HepG2 (cell line): ENCODE results near the gene GCLM. TPM values are rescaled to one million over a fixed set of nuclear protein-coding genes. Genes with fewer than 3 reads are reported as not detected.

Experiments
- CCAR2 ChIP-seq: fragments of 200-400 bp; formaldehyde crosslinking; optimal IDR thresholded peaks from 2 replicates; pipeline ENCODE3; 2018; ENCODE audit warnings: low read depth, mild to moderate bottlenecking, low read length, moderate library complexity
- FIP1L1 ChIP-seq: fragments of 200-400 bp; formaldehyde crosslinking; IDR thresholded peaks from 2 replicates; pipeline ENCODE4 v1.6.1; 2018; ENCODE audit warnings: low read depth, mild to moderate bottlenecking, low read length, moderate library complexity, borderline replicate concordance; ENCODE audit not compliant: insufficient read depth
- HMG20A ChIP-seq: IDR thresholded peaks from 2 replicates; pipeline ENCODE4 v1.6.1; 2016; ENCODE audit warnings: borderline replicate concordance
- IRX3 ChIP-seq: sonication (generic); formaldehyde crosslinking; IDR thresholded peaks from 2 replicates; pipeline ENCODE4 v1.8.1; 2023; ENCODE audit warnings: mild to moderate bottlenecking, low read depth, missing genetic modification reagents, borderline replicate concordance
- KLF9 ChIP-seq: IDR thresholded peaks from 2 replicates; pipeline ENCODE4 v1.6.1; 2016; ENCODE audit warnings: low read depth
- MIER3 ChIP-seq: IDR thresholded peaks from 2 replicates; pipeline ENCODE4 v1.6.1; 2016; ENCODE audit warnings: missing compliant biosample characterization, borderline replicate concordance
- NCOA2 ChIP-seq: sonication (generic); formaldehyde crosslinking; IDR thresholded peaks from 2 replicates; pipeline ENCODE4 v1.8.0; 2022; ENCODE audit warnings: inconsistent platforms
- RBM39 ChIP-seq: fragments of 200-400 bp; formaldehyde crosslinking; IDR thresholded peaks from one replicate; pipeline ENCODE4 v1.6.1; 2018; ENCODE audit warnings: antibody characterized with exemption, mild to moderate bottlenecking, low read depth, low read length; ENCODE audit not compliant: poor library complexity, severe bottlenecking
- SUZ12 ChIP-seq: fragments of 150-350 bp; IDR thresholded peaks from 2 replicates; pipeline ENCODE4 v1.6.1; 2014; ENCODE audit warnings: low read depth, low read length
- TCF12 ChIP-seq, 2 experiments: fragments of 450-650 bp in 1 of 2; sonication (generic) in 1 of 2; formaldehyde crosslinking in 1 of 2; IDR thresholded peaks; 2 replicates each; pipeline versions ENCODE4 v1.6.1 to v1.8.0; 2017 to 2022; ENCODE audit warnings: antibody characterized with exemption in 1 of 2, mild to moderate bottlenecking in 1 of 2, missing genetic modification reagents in 1 of 2, moderate library complexity in 1 of 2
- TFAP4 ChIP-seq: sonication (generic); IDR thresholded peaks from 2 replicates; pipeline ENCODE4 v1.6.1; 2016; ENCODE audit warnings: low read depth, borderline replicate concordance
- THRA ChIP-seq: sonication (generic); formaldehyde crosslinking; IDR thresholded peaks from 2 replicates; pipeline ENCODE4 v1.4.0; 2020; ENCODE audit warnings: missing genetic modification reagents, borderline replicate concordance
- TMF1 ChIP-seq: sonication (generic); formaldehyde crosslinking; IDR thresholded peaks from 2 replicates; pipeline ENCODE4 v1.8.1; 2022; ENCODE audit warnings: low read depth, missing genetic modification reagents
- XBP1 ChIP-seq: sonication (generic); formaldehyde crosslinking; IDR thresholded peaks from 2 replicates; pipeline ENCODE4 v1.5.0; 2020; ENCODE audit warnings: missing genetic modification reagents
- ZBTB1 ChIP-seq: sonication (generic); formaldehyde crosslinking; IDR thresholded peaks from 2 replicates; pipeline ENCODE4 v1.4.0; 2020; ENCODE audit warnings: missing genetic modification reagents, borderline replicate concordance
- ZC3H4 ChIP-seq: sonication (generic); formaldehyde crosslinking; IDR thresholded peaks from 2 replicates; pipeline ENCODE4 v1.4.0; 2020; ENCODE audit warnings: missing genetic modification reagents, borderline replicate concordance
- ZFP1 ChIP-seq: IDR thresholded peaks from 2 replicates; pipeline ENCODE4 v1.6.1; 2016
- ZFP91 ChIP-seq: sonication (generic); formaldehyde crosslinking; IDR thresholded peaks from 2 replicates; pipeline ENCODE4 v1.9.0; 2022; ENCODE audit warnings: missing genetic modification reagents, mild to moderate bottlenecking, borderline replicate concordance
- ZNF225 ChIP-seq: sonication (generic); formaldehyde crosslinking; IDR thresholded peaks from 2 replicates; pipeline ENCODE4 v1.4.0; 2020; ENCODE audit warnings: mild to moderate bottlenecking, missing genetic modification reagents
- ZNF513 ChIP-seq: sonication (generic); formaldehyde crosslinking; conservative IDR thresholded peaks from 2 replicates; pipeline ENCODE4 v1.5.0; 2020; ENCODE audit warnings: missing genetic modification reagents
- ZNF557 ChIP-seq: sonication (generic); formaldehyde crosslinking; IDR thresholded peaks from 2 replicates; pipeline ENCODE4 v1.4.0; 2020; ENCODE audit warnings: missing genetic modification reagents
- ZNF619 ChIP-seq: sonication (generic); formaldehyde crosslinking; IDR thresholded peaks from 2 replicates; pipeline ENCODE4 v1.4.0; 2020; ENCODE audit warnings: mild to moderate bottlenecking, missing genetic modification reagents
- ZNF703 ChIP-seq: sonication (generic); formaldehyde crosslinking; IDR thresholded peaks from 2 replicates; pipeline ENCODE4 v1.5.1; 2020; ENCODE audit warnings: missing genetic modification reagents, mild to moderate bottlenecking, moderate library complexity, borderline replicate concordance
- ZNF737 ChIP-seq: sonication (generic); formaldehyde crosslinking; IDR thresholded peaks from 2 replicates; pipeline ENCODE4 v1.5.0; 2020; ENCODE audit warnings: missing genetic modification reagents, mild to moderate bottlenecking, borderline replicate concordance
- ZNF772 ChIP-seq: sonication (generic); formaldehyde crosslinking; IDR thresholded peaks from 2 replicates; pipeline ENCODE4 v1.5.0; 2020; ENCODE audit warnings: mild to moderate bottlenecking, missing genetic modification reagents
- polyA plus RNA-seq, 8 experiments: library from polyadenylated mRNA; depleted of rRNA in 3 of 8; stranded (reverse) in 7 of 8; unstranded in 1 of 8; fragments of >200 nt; fragmentation: Illumina TruSeq in 4 of 8; extraction: Trizol in 4 of 8; gene quantifications; 2 replicates each; pipeline versions ENCODE4 v1.2.1 to v1.2.3, GENCODE V29; 2011 to 2016; ENCODE audit warnings: low read depth in 4 of 8, missing spikeins in 1 of 8, mixed read lengths in 1 of 8; ENCODE audit not compliant: insufficient read depth in 1 of 8
- total RNA-seq, 5 experiments: library from RNA; depleted of rRNA; stranded (reverse); fragments of >200 nt; fragmentation: Illumina TruSeq; extraction: Trizol; gene quantifications; 2 replicates each; pipeline ENCODE4 v1.2.3, GENCODE V29; 2016; ENCODE audit warnings: low read depth in 1 of 5

The GCLM gene
- total and polyA plus RNA-seq, 2 of the 13 experiments (the other 11 are each of a cell fraction or from before 2014, with no cell fraction given): 8.7 to 29.9 TPM

GRCh38 chr1:93878889-93879586 lies 30.2 kb downstream of the GCLM start, which contains the start of gene DNTTIP2 (continued):
- TF ChIP-seq ZFP1: peak; percentile 72; the same call in 1 of the 2 replicates
- peak; percentile 86 for TF ChIP-seq TMF1
- TF ChIP-seq TCF12 (IDR thresholded peaks at IDR 0.05): no peak
- TF ChIP-seq TCF12 (CRISPR knock-in tag; IDR thresholded peaks at IDR 0.05): no peak
- 0 out of 2 replicates have a peak, but pooled peaks have one; percentile 52 for TF ChIP-seq ZNF619 (CRISPR knock-in tag)
- TF ChIP-seq ZNF737: no peak
- TF ChIP-seq ZNF557 (CRISPR knock-in tag): no peak
- TF ChIP-seq ZNF703 (CRISPR knock-in tag): no peak
- TF ChIP-seq KLF9 (CRISPR knock-in tag): no peak
- TF ChIP-seq FIP1L1: no peak
- TF ChIP-seq HMG20A (CRISPR knock-in tag): no peak; the same call in 1 of the 2 replicates
- peak; percentile 66 for TF ChIP-seq RBM39
- no peak for TF ChIP-seq SUZ12
- peak; percentile 81; the same call in 1 of the 2 replicates for TF ChIP-seq ZNF772 (CRISPR knock-in tag)
- no peak for TF ChIP-seq ZNF513 (CRISPR knock-in tag)
- no peak for TF ChIP-seq CCAR2
- no peak for TF ChIP-seq ZBTB1 (CRISPR knock-in tag)
- TF ChIP-seq NCOA2 (CRISPR knock-in tag): peak; percentile 43; the same call in 1 of the 2 replicates
- TF ChIP-seq IRX3 (CRISPR knock-in tag): 0 out of 2 replicates have a peak, but pooled peaks have one; percentile 51
- TF ChIP-seq XBP1 (CRISPR knock-in tag): 0 out of 2 replicates have a peak, but pooled peaks have one; percentile 32
- TF ChIP-seq THRA (CRISPR knock-in tag): peak; percentile 60; the same call in 1 of the 2 replicates
- TF ChIP-seq TFAP4: no peak
- no peak for TF ChIP-seq ZC3H4
- TF ChIP-seq ZNF225 (CRISPR knock-in tag): no peak
- TF ChIP-seq MIER3 (CRISPR knock-in tag): peak; percentile 68; the same call in 1 of the 2 replicates
- TF ChIP-seq ZFP91 (CRISPR knock-in tag): peak; percentile 88; the same call in 1 of the 2 replicates
